ENCODE results near the gene ADGRG6.

DNA sequence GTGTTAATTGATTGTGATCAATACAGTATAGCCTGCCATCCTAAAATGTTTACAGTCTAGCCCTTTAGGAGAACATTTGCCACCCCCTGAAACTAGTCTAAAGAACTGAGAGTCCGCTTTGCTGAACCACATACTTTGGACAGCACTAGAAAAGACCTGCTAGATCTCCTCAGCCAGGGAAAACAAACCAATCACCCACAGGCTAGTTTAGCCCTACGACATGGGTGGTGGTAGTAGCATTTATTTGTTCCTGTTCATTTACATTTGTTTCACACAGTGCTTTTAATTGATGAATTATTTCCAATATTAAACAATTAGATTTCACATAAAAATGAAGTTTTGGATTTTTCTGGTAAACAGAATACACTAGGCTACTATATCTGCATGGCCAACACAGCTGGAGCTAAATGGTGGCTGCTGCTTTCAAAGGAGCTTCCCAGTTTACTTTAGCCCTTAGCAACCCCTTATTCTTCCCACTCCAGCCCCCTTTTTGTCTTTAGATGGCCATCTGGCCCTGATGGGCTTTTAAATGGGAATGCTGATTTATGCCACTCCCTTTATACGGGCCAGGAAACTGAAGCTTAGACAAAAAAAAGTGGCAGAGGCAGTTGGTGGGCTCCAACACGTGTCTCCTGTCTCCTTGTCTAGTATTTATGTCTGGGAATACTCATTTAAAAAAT lies 72.4 kb downstream of the ADGRG6 start:
- no peak for TF ChIP-seq RAD21 (IDR thresholded peaks at IDR 0.05)
- TF ChIP-seq, protein P1, sequence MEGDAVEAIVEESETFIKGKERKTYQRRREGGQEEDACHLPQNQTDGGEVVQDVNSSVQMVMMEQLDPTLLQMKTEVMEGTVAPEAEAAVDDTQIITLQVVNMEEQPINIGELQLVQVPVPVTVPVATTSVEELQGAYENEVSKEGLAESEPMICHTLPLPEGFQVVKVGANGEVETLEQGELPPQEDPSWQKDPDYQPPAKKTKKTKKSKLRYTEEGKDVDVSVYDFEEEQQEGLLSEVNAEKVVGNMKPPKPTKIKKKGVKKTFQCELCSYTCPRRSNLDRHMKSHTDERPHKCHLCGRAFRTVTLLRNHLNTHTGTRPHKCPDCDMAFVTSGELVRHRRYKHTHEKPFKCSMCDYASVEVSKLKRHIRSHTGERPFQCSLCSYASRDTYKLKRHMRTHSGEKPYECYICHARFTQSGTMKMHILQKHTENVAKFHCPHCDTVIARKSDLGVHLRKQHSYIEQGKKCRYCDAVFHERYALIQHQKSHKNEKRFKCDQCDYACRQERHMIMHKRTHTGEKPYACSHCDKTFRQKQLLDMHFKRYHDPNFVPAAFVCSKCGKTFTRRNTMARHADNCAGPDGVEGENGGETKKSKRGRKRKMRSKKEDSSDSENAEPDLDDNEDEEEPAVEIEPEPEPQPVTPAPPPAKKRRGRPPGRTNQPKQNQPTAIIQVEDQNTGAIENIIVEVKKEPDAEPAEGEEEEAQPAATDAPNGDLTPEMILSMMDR (IDR thresholded peaks at IDR 0.05; ENCODE audit: low read depth, low read length, missing input control): no peak
- TF ChIP-seq, protein P2, sequence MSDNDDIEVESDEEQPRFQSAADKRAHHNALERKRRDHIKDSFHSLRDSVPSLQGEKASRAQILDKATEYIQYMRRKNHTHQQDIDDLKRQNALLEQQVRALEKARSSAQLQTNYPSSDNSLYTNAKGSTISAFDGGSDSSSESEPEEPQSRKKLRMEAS (IDR thresholded peaks at IDR 0.05): no peak
- TF ChIP-seq, protein P3, sequence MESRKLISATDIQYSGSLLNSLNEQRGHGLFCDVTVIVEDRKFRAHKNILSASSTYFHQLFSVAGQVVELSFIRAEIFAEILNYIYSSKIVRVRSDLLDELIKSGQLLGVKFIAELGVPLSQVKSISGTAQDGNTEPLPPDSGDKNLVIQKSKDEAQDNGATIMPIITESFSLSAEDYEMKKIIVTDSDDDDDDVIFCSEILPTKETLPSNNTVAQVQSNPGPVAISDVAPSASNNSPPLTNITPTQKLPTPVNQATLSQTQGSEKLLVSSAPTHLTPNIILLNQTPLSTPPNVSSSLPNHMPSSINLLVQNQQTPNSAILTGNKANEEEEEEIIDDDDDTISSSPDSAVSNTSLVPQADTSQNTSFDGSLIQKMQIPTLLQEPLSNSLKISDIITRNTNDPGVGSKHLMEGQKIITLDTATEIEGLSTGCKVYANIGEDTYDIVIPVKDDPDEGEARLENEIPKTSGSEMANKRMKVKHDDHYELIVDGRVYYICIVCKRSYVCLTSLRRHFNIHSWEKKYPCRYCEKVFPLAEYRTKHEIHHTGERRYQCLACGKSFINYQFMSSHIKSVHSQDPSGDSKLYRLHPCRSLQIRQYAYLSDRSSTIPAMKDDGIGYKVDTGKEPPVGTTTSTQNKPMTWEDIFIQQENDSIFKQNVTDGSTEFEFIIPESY (IDR thresholded peaks at IDR 0.05): no peak

Data from liver (tissue), 3 donors.